K562 (cell line): Measurements from ENCODE around the gene LAIR1. TPM values are rescaled to one million over a fixed set of nuclear protein-coding genes. Genes with fewer than 3 reads are reported as not detected.

Experiments used
- EGR1 ChIP-seq: fragments of 450-650 bp; conservative IDR thresholded peaks from 2 replicates; pipeline ENCODE4 v1.6.1; 2017; ENCODE audit warnings: mild to moderate bottlenecking
- HINFP ChIP-seq: fragments of 450-650 bp; conservative IDR thresholded peaks from 2 replicates; pipeline ENCODE4 v1.6.1; 2016; ENCODE audit warnings: missing genetic modification characterization, low read depth, mild to moderate bottlenecking, control low read depth, missing compliant biosample characterization
- ZBTB26 ChIP-seq: fragments of 450-650 bp; formaldehyde crosslinking; IDR thresholded peaks from 2 replicates; pipeline ENCODE4 v1.4.0; 2022; ENCODE audit warnings: missing genetic modification characterization
- polyA plus RNA-seq, 8 experiments: library from polyadenylated mRNA; depleted of rRNA in 4 of 8; stranded (reverse) in 5 of 8; unstranded in 3 of 8; fragments of >200 nt; fragmentation: Nextera tagmentation in 2 of 8; fragmentation: Illumina TruSeq in 1 of 8; extraction: Ambion mirVana in 2 of 8; extraction: Trizol in 1 of 8; gene quantifications; 2 replicates each; pipeline versions ENCODE4 v1.2.1 to v1.2.3, GENCODE V29; 2011 to 2014; ENCODE audit warnings: inconsistent platforms in 1 of 8, missing spikeins in 1 of 8
- total RNA-seq, 7 experiments: library from RNA; depleted of rRNA in 6 of 7; stranded (reverse); fragments of >200 nt in 6 of 7; fragmentation: Illumina TruSeq in 2 of 7; extraction: Trizol in 2 of 7; gene quantifications; 2 replicates each; pipeline versions ENCODE4 v1.2.1 to v1.2.3, GENCODE V29; 2011 to 2021; ENCODE audit warnings: low replicate concordance in 1 of 7
- TF ChIP-seq, protein P1 (sequence below), 2 experiments: IDR thresholded peaks in 1 of 2; conservative IDR thresholded peaks in 1 of 2; 2 replicates each; pipeline ENCODE4 v1.6.1; 2016; ENCODE audit warnings: low read depth in 2 of 2, mild to moderate bottlenecking in 1 of 2, missing compliant biosample characterization in 1 of 2, missing genetic modification characterization in 1 of 2, moderate library complexity in 1 of 2

Gene LAIR1
- total and polyA plus RNA-seq, 9 of the 15 experiments (the other 6 are each of a cell fraction or from before 2014, with no cell fraction given): 0.12 to 0.54 (median 0.24) TPM; not detected in 6

DNA sequence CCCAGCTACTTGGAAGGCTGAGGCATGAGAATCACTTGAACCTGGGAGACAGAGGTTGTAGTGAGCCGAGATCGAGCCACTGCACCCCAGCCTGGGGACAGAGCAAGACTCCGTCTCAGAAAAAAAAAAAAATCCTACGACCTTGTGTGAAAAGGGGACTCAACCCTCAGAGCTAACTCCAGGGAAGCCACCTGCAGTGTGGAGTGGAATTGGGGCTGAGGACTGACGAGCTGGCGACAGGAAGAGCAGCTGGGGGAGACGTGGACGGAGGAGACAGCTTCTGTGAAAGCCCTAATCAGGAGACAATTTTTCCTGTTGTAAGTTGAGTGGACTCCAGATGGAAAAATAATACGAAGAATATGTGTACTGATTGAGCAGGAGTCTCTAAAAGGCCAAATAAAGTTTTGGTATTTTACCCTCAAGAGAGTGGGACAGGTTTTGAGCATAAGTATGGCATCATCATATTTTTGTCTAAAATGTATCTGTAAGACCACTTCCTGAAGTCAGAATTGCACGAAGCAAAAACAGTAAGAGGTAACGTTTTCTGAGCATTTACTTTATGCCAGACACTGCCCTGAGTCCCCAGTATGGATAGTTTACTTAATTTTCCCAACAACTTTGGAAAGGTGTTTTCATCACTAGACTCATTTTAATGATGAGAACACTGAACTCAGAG is 12.0 kb upstream of the LAIR1 start (continued):
- TF ChIP-seq, protein P1, sequence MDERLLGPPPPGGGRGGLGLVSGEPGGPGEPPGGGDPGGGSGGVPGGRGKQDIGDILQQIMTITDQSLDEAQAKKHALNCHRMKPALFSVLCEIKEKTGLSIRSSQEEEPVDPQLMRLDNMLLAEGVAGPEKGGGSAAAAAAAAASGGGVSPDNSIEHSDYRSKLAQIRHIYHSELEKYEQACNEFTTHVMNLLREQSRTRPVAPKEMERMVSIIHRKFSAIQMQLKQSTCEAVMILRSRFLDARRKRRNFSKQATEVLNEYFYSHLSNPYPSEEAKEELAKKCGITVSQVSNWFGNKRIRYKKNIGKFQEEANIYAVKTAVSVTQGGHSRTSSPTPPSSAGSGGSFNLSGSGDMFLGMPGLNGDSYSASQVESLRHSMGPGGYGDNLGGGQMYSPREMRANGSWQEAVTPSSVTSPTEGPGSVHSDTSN (CRISPR knock-in tag; IDR thresholded peaks at IDR 0.05; ENCODE audit: low read depth): no peak
- TF ChIP-seq, protein P1 (tag; conservative IDR thresholded peaks at IDR 0.05; ENCODE audit: low read depth): no peak
- TF ChIP-seq ZBTB26 (CRISPR knock-in tag) (no peak), HINFP (tag) (no peak), EGR1 (no peak)
